Esophagus muscularis mucosa (tissue), 4 donors: ENCODE data around the gene ESR2.

ENCODE experiments used
- CTCF ChIP-seq, 3 experiments: fragments of 200-600 bp in 2 of 3; fragments of 450-650 bp in 1 of 3; sonication (generic) in 2 of 3; IDR thresholded peaks; one replicate each; pipeline ENCODE4 v1.5.1; 2017 to 2019; ENCODE audit warnings: antibody characterized with exemption in 3 of 3, mild to moderate bottlenecking in 2 of 3, moderate library complexity in 1 of 3
- EP300 ChIP-seq: sonication (generic); formaldehyde crosslinking; IDR thresholded peaks from one replicate; pipeline ENCODE4 v1.6.1; 2017; ENCODE audit warnings: antibody characterized with exemption
- POLR2A ChIP-seq: fragments of 450-650 bp; IDR thresholded peaks from one replicate; pipeline ENCODE4 v1.6.1; 2017; ENCODE audit warnings: antibody characterized with exemption, moderate library complexity, mild to moderate bottlenecking, low read depth
- POLR2AphosphoS5 ChIP-seq, 2 donors: sonication (generic); formaldehyde crosslinking; IDR thresholded peaks; one replicate each; pipeline ENCODE4 v1.6.1; 2017; ENCODE audit warnings: antibody characterized with exemption in 2 of 2

GRCh38 chr14:64303471-64303917 is 9.3 kb upstream of the ESR2 start:
- TF ChIP-seq CTCF (IDR thresholded peaks at IDR 0.05) (peak; percentile 62 to 81 (median 68)), POLR2A (no peak), POLR2AphosphoS5 (IDR thresholded peaks at IDR 0.05) (no peak), EP300 (no peak)
